ENCODE results near the gene L3MBTL1.

Gene L3MBTL1

DNA sequence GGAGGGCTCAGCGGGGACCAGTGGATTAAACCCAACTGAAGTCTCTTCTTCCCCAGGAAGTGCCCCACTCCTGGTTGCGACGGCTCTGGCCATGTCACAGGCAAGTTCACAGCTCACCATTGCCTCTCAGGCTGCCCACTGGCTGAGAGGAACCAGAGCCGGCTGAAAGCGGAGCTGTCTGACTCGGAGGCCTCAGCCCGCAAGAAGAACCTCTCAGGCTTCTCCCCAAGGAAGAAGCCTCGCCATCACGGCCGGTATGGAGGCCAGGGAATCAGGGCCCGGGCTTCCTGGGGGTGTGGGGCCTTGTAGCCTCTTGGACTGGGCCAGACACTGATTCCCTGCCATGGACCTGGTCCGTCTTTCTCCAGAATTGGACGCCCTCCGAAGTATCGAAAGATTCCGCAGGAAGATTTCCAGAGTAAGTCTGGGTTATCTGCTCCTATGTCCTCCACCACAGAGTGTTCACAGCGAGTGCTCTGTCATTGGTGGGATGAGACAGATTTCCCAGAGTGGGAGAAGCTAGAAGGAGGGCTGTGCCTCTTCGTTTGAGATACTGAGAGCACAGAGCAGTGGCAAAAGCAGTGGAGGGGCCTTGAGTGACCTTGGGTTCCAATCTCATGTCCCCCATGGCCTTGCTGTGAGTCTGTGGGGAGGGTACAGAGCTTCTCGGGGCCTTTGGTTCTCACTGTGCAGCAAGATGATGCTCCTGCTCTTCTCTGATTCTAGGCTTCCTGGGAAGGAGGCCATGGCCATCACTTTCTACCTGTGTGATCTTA, 28.7 kb downstream of the L3MBTL1 start:
- no peak for DNase-seq

DNA sequence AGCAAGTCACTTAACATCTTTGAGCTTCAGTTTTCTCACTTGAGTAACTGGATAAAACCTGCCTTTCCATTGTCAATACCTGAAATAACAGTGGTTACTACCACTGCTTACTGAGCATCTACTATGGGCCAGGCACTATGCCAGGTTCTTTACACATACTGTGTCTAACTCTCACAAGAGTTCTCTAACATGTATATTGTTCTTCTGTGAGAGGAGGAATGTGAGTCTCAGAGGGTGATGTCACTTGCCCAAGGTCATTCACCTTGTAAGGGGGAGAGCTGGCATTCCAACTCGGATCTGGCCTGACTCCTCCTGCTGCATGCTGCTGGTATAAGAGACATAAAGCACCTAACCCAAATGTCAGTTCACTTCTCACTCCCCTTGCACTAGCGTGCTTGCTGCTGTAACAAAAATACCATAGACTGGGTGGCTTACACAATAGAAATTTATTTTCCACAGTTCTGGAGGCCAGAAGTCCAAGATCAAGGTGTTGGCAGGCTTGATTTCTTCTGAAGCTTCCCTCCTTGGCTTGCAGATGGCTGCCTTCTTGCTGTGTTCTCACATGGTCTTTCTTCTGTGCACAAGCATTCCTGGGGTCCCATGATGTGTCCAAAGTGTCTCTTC, 29.4 kb downstream of the L3MBTL1 start:
- no peak for DNase-seq

DNA sequence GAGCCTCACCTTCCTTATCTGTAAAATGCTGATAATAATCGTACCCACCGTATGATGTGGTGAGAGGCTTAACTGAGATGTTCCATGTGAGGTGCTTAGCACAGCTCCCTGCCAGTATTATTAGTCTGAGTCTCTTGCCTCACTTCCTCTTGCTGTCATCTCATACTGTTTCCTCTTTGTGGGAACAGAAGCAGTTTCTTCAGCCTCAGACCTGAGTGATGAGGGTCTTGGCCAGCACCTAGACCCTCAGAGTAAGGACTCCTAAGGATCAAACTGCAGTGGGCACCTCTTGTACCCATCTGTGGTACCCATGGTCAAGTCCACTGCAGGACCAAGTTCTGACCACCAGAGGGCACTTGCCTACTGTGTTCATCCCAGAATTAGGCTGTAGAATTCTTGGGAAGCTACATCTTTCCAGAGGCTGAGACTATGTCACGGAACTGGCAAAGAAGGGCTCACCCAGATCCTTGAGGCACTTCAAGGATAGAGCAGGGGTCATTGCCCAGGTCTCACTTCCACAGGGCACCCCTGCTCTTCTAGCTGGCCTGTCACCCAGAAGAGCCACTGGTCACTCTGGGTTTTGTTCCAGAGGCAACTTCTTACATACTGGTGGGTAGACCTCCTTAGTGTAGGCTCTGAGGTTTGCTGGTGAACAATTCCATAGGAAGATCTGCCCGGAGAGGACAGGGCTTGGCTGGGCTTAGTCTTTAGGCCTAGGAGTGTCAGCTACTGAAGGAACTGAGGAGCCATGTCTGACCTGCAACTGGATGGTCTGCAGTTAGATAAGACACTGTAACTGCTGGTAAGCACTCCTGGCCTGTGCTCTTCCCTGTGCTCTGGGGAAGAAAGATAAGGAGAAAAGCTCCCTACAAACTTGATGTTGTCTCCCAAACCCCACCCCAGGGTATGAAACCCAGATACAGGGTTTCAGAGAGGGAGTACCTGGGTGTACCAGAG, 30.7 kb downstream of the L3MBTL1 start:
- DNase-seq: peak; percentile 50

DNA sequence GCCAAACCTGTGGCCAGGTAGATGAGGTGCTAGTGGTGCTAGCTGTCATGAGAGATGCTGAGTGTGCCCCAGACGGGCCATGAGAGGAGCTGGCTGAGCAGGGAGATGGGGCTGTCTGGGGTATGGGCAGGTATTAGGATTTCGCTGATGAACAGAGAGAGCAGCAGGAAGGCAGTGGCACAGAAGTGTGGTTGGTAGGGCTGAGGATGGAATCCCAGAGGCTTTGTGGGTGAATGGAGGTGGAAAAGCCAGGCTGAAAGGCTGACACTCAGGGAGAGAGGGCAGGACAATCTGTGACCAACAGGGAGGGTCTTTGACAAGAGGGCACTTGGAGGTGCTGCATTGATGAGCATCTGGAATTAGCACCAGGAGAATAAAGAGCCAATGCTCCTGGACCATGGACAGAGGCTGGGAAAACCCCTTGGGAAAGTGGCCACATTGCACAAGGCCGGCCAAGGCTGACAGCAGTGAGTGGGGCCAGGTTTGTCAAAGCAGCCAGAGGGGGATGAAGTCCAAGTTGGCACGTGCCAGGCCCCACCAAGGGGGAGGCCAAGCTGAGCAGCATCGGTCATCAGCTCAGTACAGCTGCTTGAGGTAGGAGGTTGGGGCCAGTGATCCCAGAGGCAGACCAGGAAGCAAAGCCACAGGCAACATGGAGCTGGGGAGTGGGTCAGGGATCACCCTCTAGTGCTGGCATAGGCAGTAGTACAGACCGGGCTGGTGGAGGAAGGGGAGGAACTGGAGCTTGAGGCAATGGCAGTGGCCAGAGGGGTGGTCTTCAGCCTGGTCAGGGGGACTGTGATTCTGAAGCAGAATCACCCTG, 31.6 kb downstream of the L3MBTL1 start:
- DNase-seq: no peak

DNA sequence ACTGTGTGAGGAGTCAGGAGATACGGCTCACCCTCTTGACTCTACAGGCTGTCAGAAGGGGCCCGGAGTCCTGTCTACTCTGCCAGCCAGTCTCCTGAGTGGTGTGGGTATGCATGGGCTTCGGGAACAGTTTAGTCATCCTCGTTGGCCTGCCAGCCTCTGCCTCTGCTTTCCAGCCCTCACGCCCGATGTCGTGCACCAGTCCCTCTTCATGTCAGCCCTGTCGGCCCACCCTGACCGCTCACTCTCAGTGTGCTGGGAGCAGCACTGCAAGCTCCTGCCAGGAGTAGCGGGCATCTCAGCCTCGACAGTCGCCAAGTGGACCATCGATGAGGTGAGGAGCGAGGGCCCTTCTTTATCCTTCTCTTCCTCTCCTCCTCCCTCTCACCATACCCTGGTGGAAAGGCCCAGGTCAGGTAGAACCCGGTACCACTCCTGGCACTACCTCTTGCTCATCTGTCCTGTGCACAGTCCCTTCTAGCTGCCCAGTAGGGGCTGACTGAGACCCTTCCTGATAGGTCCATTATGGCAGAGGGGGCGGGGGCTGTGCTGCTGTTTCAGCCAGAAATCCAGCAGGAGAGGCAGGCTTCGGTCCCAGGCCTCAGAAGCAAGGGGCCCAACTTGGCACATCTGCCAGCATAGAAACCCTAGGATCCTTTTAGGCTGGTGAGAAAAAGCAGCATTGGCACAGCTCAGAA, 32.6 kb downstream of the L3MBTL1 start:
- no peak for DNase-seq

DNA sequence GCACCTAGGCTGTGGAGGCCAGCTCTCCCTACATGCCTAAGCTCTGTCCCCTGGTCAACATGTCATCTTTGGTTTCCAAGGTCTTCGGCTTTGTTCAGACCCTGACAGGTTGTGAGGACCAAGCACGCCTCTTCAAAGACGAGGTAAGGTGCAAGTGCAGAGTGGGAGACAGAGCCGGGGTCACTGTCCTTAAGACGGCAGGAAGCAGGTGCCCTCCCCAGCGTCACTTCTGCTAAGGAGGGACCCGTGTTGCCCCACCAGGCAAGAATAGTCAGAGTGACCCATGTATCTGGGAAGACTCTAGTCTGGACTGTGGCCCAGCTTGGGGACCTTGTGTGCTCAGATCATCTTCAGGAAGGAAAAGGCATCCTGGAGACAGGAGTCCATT, 33.2 kb downstream of the L3MBTL1 start:
- DNase-seq: no peak

DNA sequence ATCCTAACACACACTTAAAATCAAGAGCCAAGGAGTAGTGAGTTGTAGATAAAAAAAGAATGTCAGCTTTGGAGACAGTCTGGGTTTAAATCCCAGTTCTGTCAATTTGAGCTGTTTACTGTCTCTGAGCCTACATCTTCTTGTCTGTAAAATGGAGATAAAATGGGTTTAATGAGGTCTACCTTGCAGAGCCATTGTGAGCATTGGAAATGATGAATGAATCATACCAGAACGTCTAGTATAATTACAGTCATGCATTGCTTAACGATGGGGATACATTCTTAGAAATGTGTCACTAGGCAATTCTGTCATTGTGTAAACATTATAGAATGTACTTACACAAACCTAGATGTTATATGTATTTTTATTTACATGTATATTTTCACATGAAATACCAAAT, 33.7 kb downstream of the L3MBTL1 start:
- DNase-seq: no peak

DNA sequence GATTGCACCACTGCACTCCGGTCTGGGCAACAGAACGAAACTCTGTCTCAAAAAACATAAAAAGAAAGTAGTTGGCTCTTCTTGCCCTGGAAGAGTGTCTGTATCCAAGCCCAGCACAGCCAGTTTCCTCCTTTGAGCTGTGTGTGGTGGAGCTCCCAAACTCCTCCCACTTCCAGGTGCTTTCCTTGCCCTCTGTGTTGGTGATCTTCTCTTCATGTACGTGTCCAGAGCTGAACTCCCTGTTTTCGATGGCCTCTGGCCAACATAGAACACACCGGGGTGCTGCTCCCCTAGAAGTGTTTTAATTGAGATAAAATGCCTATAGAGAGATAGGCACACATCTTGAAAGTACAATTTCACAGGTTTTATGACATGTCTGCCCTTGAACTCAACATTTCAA, 34.7 kb downstream of the L3MBTL1 start:
- no peak for DNase-seq

DNA sequence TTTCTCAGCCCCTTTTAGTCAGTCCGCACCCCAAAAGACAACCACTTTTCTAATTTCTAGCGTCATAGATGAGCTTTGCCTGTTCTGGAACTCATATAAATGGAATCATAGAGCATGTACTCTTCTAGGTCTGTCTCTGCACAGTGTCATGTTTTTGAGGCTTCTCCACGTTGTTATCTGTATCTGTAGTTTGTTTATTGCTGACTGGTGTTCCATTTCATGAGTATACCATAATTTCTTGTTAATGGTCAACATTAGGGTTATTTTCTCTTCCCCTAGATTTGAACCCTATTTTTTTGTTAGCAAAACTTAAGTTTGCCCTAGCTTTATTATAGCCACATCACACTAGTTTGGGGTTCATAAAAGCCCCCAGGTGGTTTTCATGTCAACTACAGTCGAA, 35.2 kb downstream of the L3MBTL1 start:
- no peak for DNase-seq

DNA sequence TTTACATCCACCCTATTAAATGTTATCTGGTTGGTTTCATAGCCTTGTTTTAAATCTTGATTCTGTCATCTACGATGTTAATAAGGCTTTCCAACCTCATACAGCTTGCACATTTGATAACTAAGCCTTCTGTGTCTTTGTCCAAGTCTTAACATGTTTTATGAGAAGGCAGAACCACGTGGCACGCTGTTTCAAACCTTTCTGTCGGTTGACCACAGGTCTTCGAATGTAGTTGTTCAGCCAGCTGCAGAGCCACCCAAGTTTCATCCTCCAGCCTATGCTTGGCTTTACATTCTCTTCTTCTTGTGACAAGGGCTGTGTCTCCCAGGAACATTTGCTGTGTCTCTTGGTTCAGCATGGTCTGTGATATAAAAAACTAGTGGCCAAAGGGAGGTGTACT, 35.6 kb downstream of the L3MBTL1 start:
- DNase-seq: no peak

DNA sequence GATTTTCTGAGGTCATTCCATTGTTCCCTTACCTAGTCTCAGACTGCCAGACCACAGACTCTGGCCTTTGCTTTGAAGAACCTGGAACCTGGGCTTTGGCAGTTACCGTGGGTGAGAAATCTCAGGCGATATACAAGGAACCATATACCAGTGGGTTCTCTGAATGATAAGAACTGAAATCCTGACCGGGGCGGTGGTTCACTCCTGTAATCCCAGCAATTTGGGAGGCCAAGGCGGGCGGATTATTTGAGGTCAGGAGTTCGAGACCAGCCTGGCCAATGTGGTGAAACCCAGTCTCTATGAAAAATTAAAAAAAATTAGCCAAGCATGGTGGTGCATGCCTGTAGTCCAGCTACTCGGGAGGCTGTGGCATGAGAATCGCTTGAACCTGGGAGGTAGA, 37.0 kb downstream of the L3MBTL1 start:
- no peak for DNase-seq

DNA sequence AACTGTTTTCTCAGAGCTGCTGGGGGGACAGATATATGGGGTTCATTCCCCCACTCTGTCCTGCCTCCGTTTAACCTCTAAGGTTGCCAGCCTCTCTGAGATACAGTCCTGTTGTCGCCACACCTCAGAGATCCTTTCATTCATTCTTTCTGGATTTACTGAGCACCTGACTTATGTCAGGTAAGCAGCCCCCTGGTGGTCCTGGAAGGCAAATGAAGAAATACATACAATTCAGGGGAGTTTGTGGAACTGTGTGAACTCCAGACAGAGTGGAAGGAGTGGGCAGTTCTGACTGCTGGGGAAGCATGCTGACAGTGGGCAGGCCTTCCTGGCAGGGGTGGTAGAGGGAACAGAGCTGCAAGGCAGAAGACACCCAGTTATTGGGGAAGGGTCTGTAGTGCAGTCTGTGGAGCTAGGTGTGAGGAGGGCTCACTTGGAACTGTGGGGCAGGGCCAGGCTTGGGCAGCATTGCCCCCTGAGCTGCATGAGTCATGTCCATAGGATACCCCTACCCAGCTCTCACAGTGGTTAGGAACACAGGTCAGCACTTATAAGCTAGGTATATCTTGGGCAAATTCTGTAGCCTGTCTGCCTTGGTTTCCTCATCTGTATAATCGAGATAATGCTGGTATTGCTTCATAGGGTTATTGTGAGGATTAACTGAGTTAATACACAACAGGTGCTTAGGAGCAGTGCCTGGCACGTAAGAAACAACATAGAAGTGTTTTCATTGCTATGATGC, 38.5 kb downstream of the L3MBTL1 start:
- DNase-seq: no peak

DNA sequence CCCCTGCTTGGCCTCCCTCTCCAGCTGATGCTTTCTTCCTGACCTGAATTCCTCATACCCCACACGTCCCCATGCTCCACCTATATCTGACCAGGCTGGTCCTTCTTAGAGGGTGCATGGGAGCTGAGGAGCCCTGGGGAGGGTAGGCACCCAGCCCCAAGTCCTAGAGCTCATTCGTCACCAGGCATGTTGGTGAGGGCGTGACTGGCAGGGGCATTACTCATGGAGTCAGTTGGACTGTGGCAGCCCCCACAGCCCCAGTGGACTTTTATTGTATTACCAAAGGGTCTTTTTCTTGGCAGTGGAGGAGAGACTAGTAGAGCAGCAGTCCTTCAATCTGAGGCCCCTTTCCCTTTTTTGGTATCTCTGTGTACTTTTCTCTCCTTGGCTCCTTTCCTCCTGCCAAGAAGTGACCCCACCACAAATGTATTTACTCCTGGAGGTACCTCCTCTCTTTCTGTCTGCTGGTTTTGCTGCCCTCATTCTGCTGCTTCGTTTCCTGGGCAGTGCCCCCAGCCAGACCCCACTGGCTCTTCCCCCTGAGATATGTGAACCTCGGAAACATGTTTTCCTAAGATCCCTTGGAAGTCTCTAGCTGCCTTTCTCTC, 40.9 kb downstream of the L3MBTL1 start:
- DNase-seq: no peak

DNA sequence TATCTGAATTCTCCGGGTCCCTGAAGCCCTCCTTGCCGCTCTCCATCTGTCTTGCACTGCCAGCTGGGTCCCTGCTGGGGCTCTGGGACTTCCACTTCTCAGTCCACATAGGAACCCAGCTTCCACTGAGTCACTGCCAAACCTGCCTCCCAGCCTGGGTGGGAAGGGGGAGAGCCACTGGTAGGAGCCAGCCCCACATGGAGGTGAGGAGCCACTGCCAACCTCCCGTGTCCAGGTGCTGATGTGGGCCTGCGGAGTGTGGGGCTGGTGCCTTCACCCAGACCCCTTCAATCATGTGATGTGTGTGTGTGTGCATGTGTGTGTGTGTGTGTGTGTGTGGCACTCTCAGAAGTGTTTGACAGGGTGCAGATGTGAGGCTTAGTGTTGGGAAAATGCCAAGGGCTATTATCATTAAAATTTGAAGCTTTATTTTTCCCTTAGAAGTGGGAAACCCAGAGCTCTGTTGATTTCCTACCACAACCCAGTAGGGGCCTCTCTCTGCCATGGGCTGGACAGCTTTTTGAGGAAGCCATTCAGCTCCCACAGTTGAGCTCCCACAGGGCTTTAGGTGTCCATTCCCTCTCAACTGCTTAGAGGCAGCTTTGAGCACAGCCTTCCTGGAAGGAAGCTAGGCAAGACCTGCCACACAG, 42.0 kb downstream of the L3MBTL1 start:
- no peak for DNase-seq

DNA sequence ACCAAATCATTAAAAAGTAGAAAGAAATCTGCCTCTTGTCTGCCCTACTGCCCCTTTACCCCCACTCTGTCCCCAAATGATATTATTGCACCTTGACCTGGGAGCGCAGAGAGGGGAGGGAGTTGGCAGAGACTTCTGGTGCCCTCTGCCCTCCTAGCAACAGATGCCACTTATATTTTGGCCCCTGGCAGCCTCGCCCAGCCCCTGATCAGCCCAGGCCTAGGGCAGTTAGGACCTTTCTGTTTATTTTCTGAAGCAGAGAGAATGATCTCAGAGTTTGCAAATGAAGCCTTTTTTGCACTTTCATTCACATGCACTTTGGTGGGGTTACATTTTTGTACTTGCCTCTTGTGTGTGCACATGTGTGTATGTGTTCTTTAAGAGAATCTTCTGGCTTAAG, 43.0 kb downstream of the L3MBTL1 start:
- DNase-seq: no peak

DNA sequence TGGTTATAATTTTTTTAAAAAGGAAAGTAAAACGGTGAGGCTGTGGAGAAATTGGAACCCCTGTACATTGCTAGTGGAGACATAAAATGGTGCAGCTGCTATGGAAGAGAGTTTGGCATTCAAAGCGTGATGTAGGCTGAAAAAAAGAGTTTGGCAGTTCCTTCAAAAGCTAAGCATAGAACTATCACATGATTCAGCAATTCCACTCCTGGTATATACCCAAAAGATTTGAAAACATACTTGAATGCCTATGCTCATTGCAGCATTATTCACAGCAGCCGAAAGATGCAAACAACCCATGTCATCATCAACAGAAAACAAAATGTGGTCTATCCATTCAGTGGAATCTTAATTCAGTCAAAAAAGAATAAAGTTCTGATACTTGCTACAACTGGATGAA, 46.9 kb downstream of the L3MBTL1 start:
- DNase-seq: no peak

DNA sequence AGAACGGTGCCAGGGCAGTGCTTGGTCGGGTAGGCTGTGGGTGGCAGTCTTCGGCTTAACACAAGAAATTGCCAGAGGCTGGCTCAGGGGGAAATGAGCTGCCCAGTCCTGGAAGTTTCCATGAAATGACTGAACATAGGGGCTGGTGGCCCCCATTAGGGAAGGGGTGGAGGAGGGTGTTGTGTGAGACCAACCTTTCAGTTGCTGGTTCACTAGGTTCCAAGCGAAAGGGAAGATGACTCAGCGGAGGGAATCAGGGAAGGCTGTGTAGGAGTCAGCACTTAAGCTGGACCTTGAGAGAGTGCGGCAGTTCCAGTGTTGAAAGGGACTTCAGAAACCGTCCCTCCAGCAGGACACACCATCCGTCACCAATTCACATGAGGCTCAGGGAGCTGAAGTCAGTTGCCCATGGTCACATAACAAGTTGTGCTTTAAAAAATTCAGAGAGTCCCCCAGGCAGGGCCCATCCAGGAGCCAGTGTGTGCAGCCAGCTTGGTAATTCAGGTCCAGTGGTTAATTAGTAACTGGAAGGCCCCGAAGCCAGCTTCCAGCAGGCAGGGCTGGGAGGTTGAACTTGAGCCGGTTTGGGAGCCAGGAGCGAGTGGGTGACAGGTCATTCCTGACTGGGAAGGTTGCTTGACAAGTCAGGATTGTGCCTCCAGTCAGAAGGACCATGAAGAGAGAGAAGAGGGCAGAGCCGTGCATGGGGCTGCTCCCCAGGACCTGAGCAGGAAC, 51.1 kb downstream of the L3MBTL1 start, which contains the start of gene SGK2:
Gene SGK2 (plus strand): TSS at position 616 of the 735 bp plus-strand sequence. CDS start 7,469 bp downstream, outside the sequence.
- DNase-seq: no peak

DNA sequence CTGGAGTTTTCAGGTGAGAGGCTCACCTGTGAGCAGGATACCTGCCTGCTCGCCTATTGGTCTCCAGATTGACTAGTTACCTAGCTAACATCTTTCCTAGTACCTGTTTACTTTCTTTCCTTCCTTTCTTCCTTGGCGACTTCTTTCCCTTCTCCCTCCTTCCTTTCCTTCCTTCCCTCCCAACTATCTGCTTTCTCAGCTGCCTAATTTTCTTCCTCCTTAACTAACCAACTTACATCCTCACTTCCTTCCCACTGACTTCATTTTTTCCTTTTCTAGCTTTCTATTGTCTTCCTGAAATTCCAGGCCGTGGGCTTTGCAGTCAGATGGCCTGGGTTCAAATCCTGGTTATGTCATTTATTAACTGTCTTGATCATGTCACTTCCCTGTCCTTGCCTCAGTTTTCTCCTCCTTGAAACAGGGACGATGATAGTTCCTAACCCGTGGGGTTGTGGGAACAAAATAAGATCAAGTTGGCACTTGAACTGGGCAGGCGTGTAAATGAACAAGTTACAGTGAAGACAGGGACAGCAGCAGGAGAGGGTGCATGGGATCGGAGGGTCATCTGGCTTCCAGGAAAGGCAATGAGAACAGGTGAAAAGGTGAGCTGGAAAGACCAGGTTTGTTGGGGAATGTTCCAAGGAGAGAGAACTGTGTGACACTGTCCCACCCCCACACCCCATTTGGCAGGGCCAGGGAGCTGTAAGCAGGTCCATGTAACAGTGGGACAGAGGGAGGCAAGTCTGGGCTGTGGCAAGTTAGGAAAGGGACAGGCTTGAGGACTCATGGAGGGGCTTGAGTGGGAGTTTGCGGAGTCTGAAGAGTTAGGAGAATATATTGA, 51.9 kb downstream of the L3MBTL1 start:
- no peak for DNase-seq

DNA sequence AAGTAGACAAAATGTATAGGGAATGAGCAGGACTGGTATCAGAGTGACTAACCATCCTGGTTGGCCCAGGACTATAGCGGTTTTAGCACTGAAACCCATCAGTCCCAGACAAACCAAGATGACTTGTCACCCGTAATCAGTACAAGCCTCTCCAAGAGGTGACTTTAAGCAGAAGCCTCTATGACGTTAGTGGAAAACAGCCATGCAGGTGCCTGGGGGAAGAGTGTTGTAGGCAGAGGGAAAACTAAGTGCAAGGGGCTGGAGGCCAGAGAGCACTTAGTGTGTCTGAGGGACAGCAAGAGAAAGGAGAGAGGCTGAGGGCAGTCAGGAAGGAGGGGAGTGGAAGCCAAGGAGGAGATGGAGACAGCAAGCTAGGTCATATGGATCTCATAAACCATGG, 53.5 kb downstream of the L3MBTL1 start:
- DNase-seq: no peak
